K562 (cell line): Measurements from ENCODE around the gene PTPN5. TPM values are rescaled to one million over a fixed set of nuclear protein-coding genes. Genes with fewer than 3 reads are reported as not detected.
A peak's percentile ranks its signal among the peaks of the same experiment; 100 is the strongest.

Experiments
- ARID1B ChIP-seq: fragments of 450-650 bp; IDR thresholded peaks from 2 replicates; pipeline ENCODE4 v1.6.1; 2016; ENCODE audit warnings: antibody characterized with exemption, mild to moderate bottlenecking, inconsistent platforms
- CCNT2 ChIP-seq: IDR thresholded peaks from 2 replicates; pipeline ENCODE4 v1.6.1; 2011; ENCODE audit warnings: borderline replicate concordance, low read depth, mild to moderate bottlenecking, moderate library complexity, mixed read lengths, low read length; ENCODE audit not compliant: insufficient read length; ENCODE audit errors: extremely low read depth
- HBP1 ChIP-seq: fragments of 450-650 bp; formaldehyde crosslinking; IDR thresholded peaks from 2 replicates; pipeline ENCODE4 v1.4.0; 2022; ENCODE audit warnings: missing genetic modification characterization
- HDAC3 ChIP-seq: fragments of 450-650 bp; IDR thresholded peaks from 2 replicates; pipeline ENCODE4 v1.6.1; 2018; ENCODE audit warnings: borderline replicate concordance, mild to moderate bottlenecking, moderate library complexity; ENCODE audit not compliant: partially characterized antibody
- HLTF ChIP-seq: fragments of 450-650 bp; IDR thresholded peaks from 2 replicates; pipeline ENCODE4 v1.6.1; 2016
- IRF2 ChIP-seq: sonication (generic); formaldehyde crosslinking; IDR thresholded peaks from 2 replicates; pipeline ENCODE4 v1.8.1; 2022; ENCODE audit warnings: mild to moderate bottlenecking, missing genetic modification reagents
- KDM1A ChIP-seq, 2 experiments: fragments of 450-650 bp; IDR thresholded peaks; 2 replicates each; pipeline ENCODE4 v1.6.1; 2016; ENCODE audit warnings: mild to moderate bottlenecking in 2 of 2
- MEIS2 ChIP-seq: fragments of 450-650 bp; IDR thresholded peaks from 2 replicates; pipeline ENCODE4 v1.6.1; 2014; ENCODE audit warnings: mild to moderate bottlenecking; ENCODE audit not compliant: partially characterized antibody
- MTA1 ChIP-seq: fragments of 450-650 bp; IDR thresholded peaks from 2 replicates; pipeline ENCODE4 v1.6.1; 2017; ENCODE audit warnings: borderline replicate concordance
- NBN ChIP-seq: fragments of 450-650 bp; IDR thresholded peaks from 2 replicates; pipeline ENCODE4 v1.6.1; 2016; ENCODE audit warnings: low read depth, mild to moderate bottlenecking
- NCOR1 ChIP-seq: fragments of 450-650 bp; IDR thresholded peaks from 2 replicates; pipeline ENCODE4 v1.6.1; 2016; ENCODE audit warnings: mild to moderate bottlenecking, moderate library complexity
- NEUROD1 ChIP-seq: fragments of 150-350 bp; IDR thresholded peaks from 2 replicates; pipeline ENCODE4 v1.6.1; 2014; ENCODE audit warnings: borderline replicate concordance, low read length, low read depth; ENCODE audit not compliant: partially characterized antibody
- NR4A1 ChIP-seq, 2 experiments: fragments of 250-450 bp in 1 of 2; fragments of 450-650 bp in 1 of 2; sonication (Bioruptor Pico) in 1 of 2; IDR thresholded peaks; 2 replicates each; pipeline versions ENCODE4 v1.4.0 to v1.6.1; 2016 to 2020; ENCODE audit warnings: mild to moderate bottlenecking in 2 of 2, missing compliant biosample characterization in 1 of 2, missing genetic modification characterization in 1 of 2, moderate library complexity in 1 of 2
- PHB2 ChIP-seq: fragments of 450-650 bp; IDR thresholded peaks from 2 replicates; pipeline ENCODE4 v1.6.1; 2017; ENCODE audit warnings: low read depth
- POLR2AphosphoS5 ChIP-seq: IDR thresholded peaks from 2 replicates; pipeline ENCODE4 v1.6.1; 2011; ENCODE audit warnings: mild to moderate bottlenecking, low read depth, low read length, moderate library complexity; ENCODE audit not compliant: control insufficient read depth, insufficient read depth
- SMARCC2 ChIP-seq: fragments of 450-650 bp; IDR thresholded peaks from 2 replicates; pipeline ENCODE4 v1.6.1; 2017; ENCODE audit warnings: antibody characterized with exemption, moderate library complexity, mild to moderate bottlenecking, low read depth
- SMARCE1 ChIP-seq: fragments of 450-650 bp; IDR thresholded peaks from 2 replicates; pipeline ENCODE4 v1.7.1; 2016; ENCODE audit warnings: mild to moderate bottlenecking
- SOX6 ChIP-seq: fragments of 450-650 bp; IDR thresholded peaks from 2 replicates; pipeline ENCODE4 v1.6.1; 2014; ENCODE audit warnings: mild to moderate bottlenecking
- SP2 ChIP-seq: IDR thresholded peaks from 2 replicates; pipeline ENCODE4 v1.6.1; 2011; ENCODE audit warnings: mild to moderate bottlenecking, low read depth, low read length, moderate library complexity; ENCODE audit not compliant: poor library complexity, severe bottlenecking; ENCODE audit errors: extremely low read depth
- TRIM24 ChIP-seq, 2 experiments: fragments of 450-650 bp; IDR thresholded peaks; 2 replicates each; pipeline ENCODE4 v1.6.1; 2016
- XRCC3 ChIP-seq: fragments of 450-650 bp; IDR thresholded peaks from 2 replicates; pipeline ENCODE4 v1.6.1; 2017; ENCODE audit warnings: mild to moderate bottlenecking, moderate library complexity
- ZEB2 ChIP-seq: fragments of 450-650 bp; IDR thresholded peaks from 2 replicates; pipeline ENCODE4 v1.6.1; 2016
- ZNF584 ChIP-seq: fragments of 200-800 bp; sonication (Bioruptor generic); IDR thresholded peaks from 2 replicates; pipeline ENCODE4 v1.6.1; 2016; ENCODE audit warnings: low read depth, mild to moderate bottlenecking, missing genetic modification characterization, missing compliant biosample characterization
- ZNF592 ChIP-seq: fragments of 450-650 bp; IDR thresholded peaks from 2 replicates; pipeline ENCODE4 v1.6.1; 2017; ENCODE audit warnings: antibody characterized with exemption, mild to moderate bottlenecking
- polyA plus RNA-seq, 8 experiments: library from polyadenylated mRNA; depleted of rRNA in 4 of 8; stranded (reverse) in 5 of 8; unstranded in 3 of 8; fragments of >200 nt; fragmentation: Nextera tagmentation in 2 of 8; fragmentation: Illumina TruSeq in 1 of 8; extraction: Ambion mirVana in 2 of 8; extraction: Trizol in 1 of 8; gene quantifications; 2 replicates each; pipeline versions ENCODE4 v1.2.1 to v1.2.3, GENCODE V29; 2011 to 2014; ENCODE audit warnings: inconsistent platforms in 1 of 8, missing spikeins in 1 of 8
- total RNA-seq, 7 experiments: library from RNA; depleted of rRNA in 6 of 7; stranded (reverse); fragments of >200 nt in 6 of 7; fragmentation: Illumina TruSeq in 2 of 7; extraction: Trizol in 2 of 7; gene quantifications; 2 replicates each; pipeline versions ENCODE4 v1.2.1 to v1.2.3, GENCODE V29; 2011 to 2021; ENCODE audit warnings: low replicate concordance in 1 of 7

PTPN5 gene
- total and polyA plus RNA-seq, 9 of the 15 experiments (the other 6 are each of a cell fraction or from before 2014, with no cell fraction given), result not detected

DNA sequence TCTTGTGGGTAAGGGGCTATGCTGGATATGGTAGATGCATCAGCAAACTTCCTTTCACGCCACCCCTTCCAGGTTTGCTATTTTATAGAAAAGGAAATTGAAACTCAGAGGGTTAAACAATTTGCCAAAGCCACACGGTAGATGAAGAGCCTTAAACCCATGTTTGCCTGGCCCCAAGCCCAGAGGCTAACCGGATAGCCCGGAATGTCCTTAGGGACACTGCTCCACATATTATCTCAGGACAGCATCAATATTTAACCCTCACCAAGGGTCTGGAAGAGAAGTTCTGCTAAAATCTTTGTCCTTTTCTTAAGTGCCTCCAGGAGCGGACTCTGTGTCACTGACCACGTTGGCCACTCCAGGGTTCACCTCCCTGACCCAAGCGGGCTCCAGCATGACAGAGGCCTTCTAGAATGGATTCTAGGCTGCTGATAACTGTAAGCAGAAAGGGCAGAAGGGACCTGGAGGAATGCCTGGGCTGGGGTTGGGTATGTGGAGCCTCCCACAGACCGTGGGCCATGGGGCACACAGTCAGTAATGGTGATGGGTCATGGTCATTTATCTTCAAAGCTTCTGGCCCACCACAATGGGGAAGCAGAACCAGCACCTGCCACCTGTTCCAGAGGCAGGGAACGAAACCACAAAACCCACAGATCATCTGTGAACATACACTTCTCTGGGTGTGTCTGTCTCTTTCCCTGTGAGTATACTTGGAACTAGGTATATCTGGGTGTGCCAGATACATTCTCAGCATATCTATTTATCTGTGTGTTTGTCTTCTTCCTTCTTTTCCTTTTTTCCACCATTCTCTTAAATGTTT lies 98.4 kb downstream of the PTPN5 start (continued):
- TF ChIP-seq XRCC3 (no peak), ZNF592 (0 out of 2 replicates have a peak, but pooled peaks have one; percentile 24), KDM1A (IDR thresholded peaks at IDR 0.05) (peak; percentile 21 to 67; a peak in 2 of 4 replicates), ARID1B (peak; percentile 95), SP2 (no peak), TRIM24 (IDR thresholded peaks at IDR 0.05) (peak; percentile 67 to 82; a peak in 3 of 4 replicates), SMARCC2 (peak; percentile 71; the same call in 1 of the 2 replicates), MTA1 (peak; percentile 65; the same call in 1 of the 2 replicates), ZNF584 (CRISPR knock-in tag) (0 out of 2 replicates have a peak, but pooled peaks have one; percentile 56), IRF2 (CRISPR knock-in tag) (no peak), PHB2 (peak; percentile 75; the same call in 1 of the 2 replicates), SOX6 (peak; percentile 92), HDAC3 (peak; percentile 76), NR4A1 (CRISPR knock-in tag; IDR thresholded peaks at IDR 0.05) (no peak), NR4A1 (tag; IDR thresholded peaks at IDR 0.05) (0 out of 2 replicates have a peak, but pooled peaks have one; percentile 41), POLR2AphosphoS5 (0 out of 2 replicates have a peak, but pooled peaks have one; percentile 32), ZEB2 (peak; percentile 96), NEUROD1 (peak; percentile 37), NCOR1 (peak; percentile 86), CCNT2 (peak; percentile 83), NBN (peak; percentile 39; the same call in 1 of the 2 replicates), MEIS2 (peak; percentile 64), SMARCE1 (peak; percentile 87; the same call in 1 of the 2 replicates), HBP1 (CRISPR knock-in tag) (no peak), HLTF (no peak)
